Epithelial cell of proximal tubule (primary cell): Measurements from ENCODE around the gene TTC24. TPM values are rescaled to one million over a fixed set of nuclear protein-coding genes. Genes with fewer than 3 reads are reported as not detected.

ENCODE experiments used
- DNase-seq: peaks from one replicate; pipeline ENCODE4 v3.0.0-alpha.2; 2011; ENCODE audit warnings: low read depth
- H3K4me3 ChIP-seq: 2 replicates; pipeline ENCODE4 v1.5.1; 2011; ENCODE audit warnings: low read depth, mild to moderate bottlenecking, low read length
- CTCF ChIP-seq: conservative IDR thresholded peaks from 2 replicates; pipeline ENCODE4 v1.5.1; 2012; ENCODE audit warnings: low read depth, mild to moderate bottlenecking, low read length
- total RNA-seq: library from RNA; depleted of rRNA; stranded (reverse); fragments of >200 nt; gene quantifications from 2 replicates; pipeline ENCODE4 v1.2.3, GENCODE V29; 2015

TTC24 gene
- total RNA-seq, 1 donor from 2014 or later = not detected

- no peak for DNase-seq
- no peak for TF ChIP-seq CTCF
Observed at GRCh38 chr1:156596426-156596825, 16.9 kb downstream of the TTC24 start.

GRCh38 chr1:156598125-156598524 is 18.6 kb downstream of the TTC24 start:
- no peak overlapping the region for H3K4me3 ChIP-seq
- no peak for DNase-seq
- no peak for TF ChIP-seq CTCF

More at GRCh38 chr1:156596426-156596825, 16.9 kb downstream of the TTC24 start:
- H3K4me3 ChIP-seq = no peak overlapping the region

GRCh38 chr1:156598731-156599432 is 19.4 kb downstream of the TTC24 start:
- no peak for DNase-seq
- no peak for TF ChIP-seq CTCF
- H3K4me3 ChIP-seq = no peak overlapping the region

GRCh38 chr1:156599811-156600210 is 20.3 kb downstream of the TTC24 start:
- no peak overlapping the region for H3K4me3 ChIP-seq
- peak; percentile 27 for TF ChIP-seq CTCF
- no peak for DNase-seq

GRCh38 chr1:156600733-156601121 is 21.2 kb downstream of the TTC24 start:
- no peak for TF ChIP-seq CTCF
- DNase-seq = no peak
- H3K4me3 ChIP-seq = peak overlapping the region; percentile 65

- DNase-seq = peak; percentile 52
- H3K4me3 ChIP-seq = peak within 1 kb of the TSS; percentile 65
- TF ChIP-seq CTCF = no peak
Observed at GRCh38 chr1:156601122-156601830, 21.8 kb downstream of the TTC24 start, which contains the start of gene GPATCH4. TSS of gene GPATCH4 (minus strand) at chr1:156601479.

GRCh38 chr1:156601892-156602291 is 22.4 kb downstream of the TTC24 start:
- H3K4me3 ChIP-seq = peak overlapping the region; percentile 65
- no peak for DNase-seq
- no peak for TF ChIP-seq CTCF
